GM12878 (cell line): ENCODE measurements around the gene LANCL3.

Experiments
- BCL3 ChIP-seq: IDR thresholded peaks from 2 replicates; pipeline ENCODE4 v1.6.1; 2011; ENCODE audit warnings: borderline replicate concordance, low read depth, mild to moderate bottlenecking, moderate library complexity, low read length; ENCODE audit not compliant: insufficient read depth, poor library complexity, severe bottlenecking
- CTCF ChIP-seq, 3 experiments: IDR thresholded peaks in 2 of 3; conservative IDR thresholded peaks in 1 of 3; 2 replicates each; pipeline ENCODE4 v1.5.1; 2011; ENCODE audit warnings: low read depth in 3 of 3, low read length in 3 of 3, mild to moderate bottlenecking in 3 of 3, control low read depth in 2 of 3, moderate library complexity in 2 of 3, inconsistent platforms in 1 of 3, mixed read lengths in 1 of 3; ENCODE audit not compliant: control insufficient read depth in 2 of 3, insufficient read depth in 1 of 3; ENCODE audit errors: extremely low read depth in 1 of 3
- IRF3 ChIP-seq: fragments of 450-650 bp; IDR thresholded peaks from 2 replicates; pipeline ENCODE4 v1.6.1; 2014; ENCODE audit warnings: mild to moderate bottlenecking
- JUND ChIP-seq: IDR thresholded peaks from 2 replicates; pipeline ENCODE4 v1.6.1; 2012; ENCODE audit warnings: low read depth, mild to moderate bottlenecking, low read length, improper control_type of control experiment, moderate library complexity
- KDM1A ChIP-seq: fragments of 200-600 bp; sonication (generic); IDR thresholded peaks from 2 replicates; pipeline ENCODE4 v1.6.1; 2016; ENCODE audit warnings: borderline replicate concordance
- MXI1 ChIP-seq: fragments of 150-350 bp; IDR thresholded peaks from 2 replicates; pipeline ENCODE4 v1.6.1; 2011; ENCODE audit warnings: low read depth, mild to moderate bottlenecking, inconsistent platforms, low read length, improper control_type of control experiment
- NKRF ChIP-seq: fragments of 450-650 bp; conservative IDR thresholded peaks from 2 replicates; pipeline ENCODE4 v1.6.1; 2017; ENCODE audit warnings: mild to moderate bottlenecking, moderate library complexity
- NR2C2 ChIP-seq: IDR thresholded peaks from 2 replicates; pipeline ENCODE4 v1.6.1; 2011; ENCODE audit warnings: borderline replicate concordance, low read depth; ENCODE audit not compliant: control insufficient read depth, insufficient read length
- POLR2AphosphoS5 ChIP-seq: IDR thresholded peaks from 2 replicates; pipeline ENCODE4 v1.6.1; 2011; ENCODE audit warnings: mild to moderate bottlenecking, low read length, inconsistent platforms
- POU2F2 ChIP-seq: IDR thresholded peaks from 3 replicates; pipeline ENCODE4 v1.6.1; 2011; ENCODE audit warnings: low read depth, mild to moderate bottlenecking, low read length, borderline replicate concordance
- TARDBP ChIP-seq: IDR thresholded peaks from 2 replicates; pipeline ENCODE4 v1.6.1; 2016; ENCODE audit warnings: borderline replicate concordance
- ZBTB11 ChIP-seq: fragments of 450-650 bp; formaldehyde crosslinking; IDR thresholded peaks from 2 replicates; pipeline ENCODE4 v1.5.0; 2022; ENCODE audit warnings: mild to moderate bottlenecking, missing genetic modification characterization

- TF ChIP-seq TARDBP = no peak
- no peak for TF ChIP-seq KDM1A
- TF ChIP-seq POLR2AphosphoS5 = no peak
- TF ChIP-seq JUND = no peak
- TF ChIP-seq CTCF (IDR thresholded peaks at IDR 0.05 in 2 of 3, conservative IDR thresholded peaks at IDR 0.05 in 1 of 3; ENCODE audit: control insufficient read depth in 2 of 3, extremely low read depth in 1 of 3, insufficient read depth in 1 of 3, low read depth in 3 of 3, low read length in 3 of 3) = no peak
- TF ChIP-seq POU2F2 = no peak
- TF ChIP-seq BCL3 = no peak
- TF ChIP-seq ZBTB11 = no peak
- TF ChIP-seq NR2C2 = no peak
- no peak for TF ChIP-seq NKRF
- TF ChIP-seq IRF3 = no peak
- no peak for TF ChIP-seq MXI1
Measured at GRCh38 chrX:37578045-37578444, 6.6 kb downstream of the LANCL3 start.
